IMR-90 (cell line): ENCODE results near the gene ROBO1.

Source experiments
- POLR2A ChIP-seq: IDR thresholded peaks from 2 replicates; pipeline ENCODE4 v1.6.1; 2012; ENCODE audit warnings: mild to moderate bottlenecking, low read depth, low read length
- TF ChIP-seq, protein P1 (sequence below): conservative IDR thresholded peaks from 2 replicates; pipeline ENCODE4 v1.5.1; 2012; ENCODE audit warnings: mild to moderate bottlenecking, low read depth, low read length, improper control_type of control experiment
- TF ChIP-seq, protein P2 (sequence below): fragments of 150-350 bp; IDR thresholded peaks from 2 replicates; pipeline ENCODE4 v1.6.1; 2016; ENCODE audit warnings: low read depth, mild to moderate bottlenecking, low read length, moderate library complexity, borderline replicate concordance

DNA sequence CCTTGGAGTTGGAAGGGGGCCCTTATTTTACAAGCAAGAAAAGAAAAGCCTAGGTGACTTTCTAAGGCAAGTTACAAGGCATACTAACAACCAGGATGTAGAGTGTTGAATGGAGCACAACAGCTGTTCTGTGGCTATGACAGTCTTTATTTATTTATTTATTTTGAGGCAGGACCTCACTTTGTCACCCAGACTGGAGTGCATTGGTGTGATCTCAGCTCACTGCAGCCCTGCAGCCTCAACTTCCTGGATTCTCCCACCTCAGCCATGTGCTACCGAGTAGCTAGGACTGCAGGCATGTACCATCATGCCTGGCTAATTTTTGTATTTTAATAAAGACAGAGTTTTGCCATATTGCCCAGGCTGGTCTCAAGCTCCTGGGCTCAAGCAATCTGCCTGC is 973.4 kb downstream of the ROBO1 start:
- TF ChIP-seq, protein P1, sequence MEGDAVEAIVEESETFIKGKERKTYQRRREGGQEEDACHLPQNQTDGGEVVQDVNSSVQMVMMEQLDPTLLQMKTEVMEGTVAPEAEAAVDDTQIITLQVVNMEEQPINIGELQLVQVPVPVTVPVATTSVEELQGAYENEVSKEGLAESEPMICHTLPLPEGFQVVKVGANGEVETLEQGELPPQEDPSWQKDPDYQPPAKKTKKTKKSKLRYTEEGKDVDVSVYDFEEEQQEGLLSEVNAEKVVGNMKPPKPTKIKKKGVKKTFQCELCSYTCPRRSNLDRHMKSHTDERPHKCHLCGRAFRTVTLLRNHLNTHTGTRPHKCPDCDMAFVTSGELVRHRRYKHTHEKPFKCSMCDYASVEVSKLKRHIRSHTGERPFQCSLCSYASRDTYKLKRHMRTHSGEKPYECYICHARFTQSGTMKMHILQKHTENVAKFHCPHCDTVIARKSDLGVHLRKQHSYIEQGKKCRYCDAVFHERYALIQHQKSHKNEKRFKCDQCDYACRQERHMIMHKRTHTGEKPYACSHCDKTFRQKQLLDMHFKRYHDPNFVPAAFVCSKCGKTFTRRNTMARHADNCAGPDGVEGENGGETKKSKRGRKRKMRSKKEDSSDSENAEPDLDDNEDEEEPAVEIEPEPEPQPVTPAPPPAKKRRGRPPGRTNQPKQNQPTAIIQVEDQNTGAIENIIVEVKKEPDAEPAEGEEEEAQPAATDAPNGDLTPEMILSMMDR = no peak
- TF ChIP-seq, protein P2, sequence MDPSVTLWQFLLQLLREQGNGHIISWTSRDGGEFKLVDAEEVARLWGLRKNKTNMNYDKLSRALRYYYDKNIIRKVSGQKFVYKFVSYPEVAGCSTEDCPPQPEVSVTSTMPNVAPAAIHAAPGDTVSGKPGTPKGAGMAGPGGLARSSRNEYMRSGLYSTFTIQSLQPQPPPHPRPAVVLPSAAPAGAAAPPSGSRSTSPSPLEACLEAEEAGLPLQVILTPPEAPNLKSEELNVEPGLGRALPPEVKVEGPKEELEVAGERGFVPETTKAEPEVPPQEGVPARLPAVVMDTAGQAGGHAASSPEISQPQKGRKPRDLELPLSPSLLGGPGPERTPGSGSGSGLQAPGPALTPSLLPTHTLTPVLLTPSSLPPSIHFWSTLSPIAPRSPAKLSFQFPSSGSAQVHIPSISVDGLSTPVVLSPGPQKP = no peak
- TF ChIP-seq POLR2A = no peak
